Hematopoietic multipotent progenitor cell (in vitro differentiated cells): ENCODE data around the gene GSC2. TPM values are rescaled to one million over a fixed set of nuclear protein-coding genes. Genes with fewer than 3 reads are reported as not detected.

Source experiments
- DNase-seq, 3 donors: peaks; one replicate each; pipeline ENCODE4 v3.0.0-alpha.2; 2011 to 2015; ENCODE audit warnings: low read depth in 2 of 3, low spot score in 2 of 3
- total RNA-seq: library from RNA; depleted of rRNA; stranded (reverse); fragments of >200 nt; gene quantifications from one replicate; pipeline ENCODE4 v1.2.3, GENCODE V29; 2012

Gene GSC2
- total RNA-seq, 1 donor, result not detected

- no peak for DNase-seq
Observed at GRCh38 chr22:19103880-19104821, 45.9 kb downstream of the GSC2 start.

- no peak for DNase-seq
Observed at GRCh38 chr22:19098157-19098556, 51.9 kb downstream of the GSC2 start.

DNA sequence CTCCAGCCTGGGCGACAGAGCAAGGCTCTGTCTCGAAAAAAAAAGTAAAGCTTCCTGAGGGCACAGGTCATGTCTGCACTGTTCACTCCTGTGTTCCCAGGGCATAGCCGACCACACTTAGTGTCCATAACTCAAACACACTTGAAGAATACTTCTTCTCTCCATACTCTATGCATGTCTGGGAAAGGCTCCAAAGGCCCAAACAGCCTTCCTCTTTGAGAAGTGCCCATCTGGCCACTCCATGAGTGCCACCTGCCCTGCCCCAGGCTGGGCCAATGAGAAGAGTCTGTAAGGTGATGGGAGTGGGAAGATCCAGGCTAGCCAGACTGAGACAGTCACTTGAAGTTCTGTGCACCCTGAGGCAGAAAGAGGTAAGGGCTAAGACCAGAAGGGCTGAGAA, 52.6 kb downstream of the GSC2 start:
- DNase-seq, result no peak

Other genes starting within 250 kb of the GSC2 start
- gene DGCR6, start 244.0 kb downstream of the GSC2 start, total RNA-seq, result 8.3 TPM
- 4.0 TPM for gene PRODH, start 214.0 kb downstream of the GSC2 start, total RNA-seq
- gene DGCR2, start 27.9 kb downstream of the GSC2 start, total RNA-seq, result 80.0 TPM
- gene TSSK2, start 19.0 kb downstream of the GSC2 start, total RNA-seq, result not detected
- gene ESS2, start 5.6 kb downstream of the GSC2 start, total RNA-seq, result 23.4 TPM
- gene SLC25A1, start 28.4 kb upstream of the GSC2 start, total RNA-seq, result 71.9 TPM
- 1.6 TPM for gene CLTCL1, start 141.4 kb upstream of the GSC2 start, total RNA-seq